T-helper 2 cell (primary cell): ENCODE data around the gene TANGO6.

ENCODE experiments used
- DNase-seq, 5 experiments: peaks; one replicate each; pipeline versions ENCODE4 v3.0.0 to v3.0.0-alpha.2; 2012 to 2022

The TANGO6 gene

GRCh38 chr16:69106491-69107315 lies 263.4 kb downstream of the TANGO6 start:
- no peak for DNase-seq

- no peak for DNase-seq
Measured at GRCh38 chr16:69107316-69107962, 264.1 kb downstream of the TANGO6 start.

- DNase-seq = no peak
Measured at GRCh38 chr16:69108064-69108904, 265.0 kb downstream of the TANGO6 start.

GRCh38 chr16:69108905-69109252 lies 265.5 kb downstream of the TANGO6 start:
- DNase-seq = no peak

- no peak for DNase-seq
Measured at GRCh38 chr16:69109486-69110270, 266.3 kb downstream of the TANGO6 start.

- no peak for DNase-seq
Measured at GRCh38 chr16:69110406-69110805, 267.1 kb downstream of the TANGO6 start.

GRCh38 chr16:69111216-69111875 lies 268.0 kb downstream of the TANGO6 start:
- no peak for DNase-seq

- no peak for DNase-seq
Measured at GRCh38 chr16:69111876-69112230, 268.5 kb downstream of the TANGO6 start.

- DNase-seq = peak in 3 of 5 experiments; percentile 26 to 45 (median 39)
Measured at GRCh38 chr16:69112285-69113129, 269.2 kb downstream of the TANGO6 start.

GRCh38 chr16:69113216-69113615 lies 269.9 kb downstream of the TANGO6 start:
- DNase-seq = no peak

- no peak for DNase-seq
Measured at GRCh38 chr16:69114346-69114975, 271.1 kb downstream of the TANGO6 start.

GRCh38 chr16:69114976-69115355 lies 271.6 kb downstream of the TANGO6 start:
- no peak for DNase-seq

GRCh38 chr16:69115361-69115760 lies 272.0 kb downstream of the TANGO6 start:
- DNase-seq = no peak

GRCh38 chr16:69115837-69116236 lies 272.5 kb downstream of the TANGO6 start:
- peak in 1 of 5 experiments; percentile 35 for DNase-seq

GRCh38 chr16:69116256-69116875 lies 273.0 kb downstream of the TANGO6 start:
- DNase-seq = no peak

- DNase-seq = no peak
Measured at GRCh38 chr16:69116906-69117305, 273.6 kb downstream of the TANGO6 start.

- no peak for DNase-seq
Measured at GRCh38 chr16:69118468-69118867, 275.1 kb downstream of the TANGO6 start.

GRCh38 chr16:69118994-69119393 lies 275.7 kb downstream of the TANGO6 start:
- DNase-seq = no peak

- DNase-seq = no peak
Measured at GRCh38 chr16:69119536-69119935, 276.2 kb downstream of the TANGO6 start.

- no peak for DNase-seq
Measured at GRCh38 chr16:69120096-69120664, 276.8 kb downstream of the TANGO6 start.
